Measurements from ENCODE around the gene PEMT.

DNA sequence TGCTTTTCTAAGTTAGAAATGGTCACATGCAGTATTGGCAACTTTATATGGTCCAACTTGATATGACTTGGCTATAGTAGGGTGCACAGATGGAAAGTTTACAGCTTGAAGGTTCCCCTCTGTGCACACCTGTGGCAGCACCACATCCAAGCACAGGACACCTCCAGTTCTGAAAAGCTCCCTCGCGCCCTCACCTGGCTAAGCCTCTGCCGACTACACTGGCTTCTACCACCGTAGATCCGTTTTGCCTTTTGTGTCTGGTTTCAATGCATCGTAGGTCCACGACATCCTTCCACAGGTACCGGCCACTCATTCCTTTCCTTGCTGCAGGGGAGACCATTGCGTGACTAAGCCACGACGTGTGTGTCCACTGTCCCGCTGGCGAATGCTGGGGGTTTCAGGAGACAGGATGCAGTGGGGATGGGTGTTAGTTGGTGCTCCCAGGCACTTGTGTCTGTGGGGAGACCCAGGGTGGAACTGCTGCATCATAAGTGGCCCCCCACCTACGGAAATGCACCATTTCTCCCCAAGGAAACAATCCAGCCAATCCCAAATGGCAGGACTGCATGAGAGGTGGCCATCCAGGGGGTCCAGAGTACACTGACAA is 90.4 kb downstream of the PEMT start:
- TF ChIP-seq, protein P1, sequence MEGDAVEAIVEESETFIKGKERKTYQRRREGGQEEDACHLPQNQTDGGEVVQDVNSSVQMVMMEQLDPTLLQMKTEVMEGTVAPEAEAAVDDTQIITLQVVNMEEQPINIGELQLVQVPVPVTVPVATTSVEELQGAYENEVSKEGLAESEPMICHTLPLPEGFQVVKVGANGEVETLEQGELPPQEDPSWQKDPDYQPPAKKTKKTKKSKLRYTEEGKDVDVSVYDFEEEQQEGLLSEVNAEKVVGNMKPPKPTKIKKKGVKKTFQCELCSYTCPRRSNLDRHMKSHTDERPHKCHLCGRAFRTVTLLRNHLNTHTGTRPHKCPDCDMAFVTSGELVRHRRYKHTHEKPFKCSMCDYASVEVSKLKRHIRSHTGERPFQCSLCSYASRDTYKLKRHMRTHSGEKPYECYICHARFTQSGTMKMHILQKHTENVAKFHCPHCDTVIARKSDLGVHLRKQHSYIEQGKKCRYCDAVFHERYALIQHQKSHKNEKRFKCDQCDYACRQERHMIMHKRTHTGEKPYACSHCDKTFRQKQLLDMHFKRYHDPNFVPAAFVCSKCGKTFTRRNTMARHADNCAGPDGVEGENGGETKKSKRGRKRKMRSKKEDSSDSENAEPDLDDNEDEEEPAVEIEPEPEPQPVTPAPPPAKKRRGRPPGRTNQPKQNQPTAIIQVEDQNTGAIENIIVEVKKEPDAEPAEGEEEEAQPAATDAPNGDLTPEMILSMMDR (IDR thresholded peaks at IDR 0.05; ENCODE audit: low read length): peak; percentile 30
- TF ChIP-seq EZH2phosphoT487 (IDR thresholded peaks at IDR 0.05; ENCODE audit: low read length): no peak

Measured in MM.1S (cell line).